A673 (cell line): ENCODE measurements around the gene PAEP.

ENCODE experiments used
- CTCF ChIP-seq: fragments of 300-800, 200-600 bp; sonication (generic); conservative IDR thresholded peaks from 2 replicates; pipeline ENCODE4 v1.5.1; 2017; ENCODE audit warnings: low read depth, mild to moderate bottlenecking, antibody characterized with exemption, low read length, moderate library complexity, mixed read lengths
- EZH2 ChIP-seq: fragments of 200-600 bp; sonication (generic); IDR thresholded peaks from 2 replicates; pipeline ENCODE4 v1.6.1; 2017; ENCODE audit warnings: borderline replicate concordance, low read depth, mild to moderate bottlenecking, mixed read lengths, antibody characterized with exemption, low read length; ENCODE audit not compliant: poor library complexity, severe bottlenecking

DNA sequence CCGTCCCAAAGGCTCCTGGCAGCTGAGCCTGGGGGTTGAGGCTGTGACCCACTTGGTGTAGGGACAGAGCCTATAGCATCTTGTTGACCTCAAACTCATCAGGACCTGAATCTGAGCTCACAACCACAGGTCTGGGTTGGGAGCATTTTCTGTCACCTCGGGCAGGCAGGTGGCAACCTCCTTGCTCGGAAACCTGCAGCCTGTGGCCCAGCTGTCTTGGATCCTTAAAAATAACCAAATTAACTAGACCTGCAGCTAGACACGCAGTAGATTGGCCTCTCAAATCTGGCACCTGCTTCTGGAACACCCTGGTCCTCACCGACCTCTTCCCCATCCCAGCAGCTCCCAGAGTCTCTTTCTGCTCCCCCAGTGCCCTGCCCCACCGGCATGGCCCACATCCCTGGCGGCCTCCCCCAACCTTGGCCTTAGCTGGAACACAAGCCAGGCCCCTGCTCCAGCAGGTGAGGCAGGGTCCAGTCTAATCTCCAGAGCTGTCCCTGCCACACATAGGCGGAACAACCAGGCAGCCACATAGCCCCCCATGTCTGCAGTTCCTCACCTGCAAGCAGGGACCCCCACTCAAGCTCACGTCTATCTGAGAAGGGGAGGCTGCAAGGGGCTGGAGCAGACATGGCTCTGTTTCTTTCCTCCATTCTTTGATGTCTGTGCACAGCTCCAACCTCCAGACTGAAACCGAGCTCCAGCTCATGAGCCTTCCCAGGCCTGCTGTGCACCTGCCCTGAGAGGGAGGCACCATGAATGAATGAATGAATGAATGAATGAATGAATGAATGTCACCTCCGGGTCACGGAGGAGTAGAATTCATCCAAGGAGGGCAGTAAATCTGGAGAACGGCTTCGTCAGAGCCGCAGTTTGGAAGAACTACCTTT, 28.3 kb downstream of the PAEP start:
- TF ChIP-seq CTCF (no peak), EZH2 (no peak)
